HCT116 (cell line): ENCODE data around the gene KCNIP3. TPM values are rescaled to one million over a fixed set of nuclear protein-coding genes. Genes with fewer than 3 reads are reported as not detected.
"Not testable (repeated sequence)": the region's sequence is repeated elsewhere in the genome, so short reads cannot be mapped to it uniquely, and the experiment has no call there.

Source experiments
- ATAC-seq: fragments of 200-7000 bp; cut with Tn5 transposase; 2 replicates; pipeline ENCODE4 v1.9.1; 2020; ENCODE audit warnings: mild to moderate bottlenecking, moderate library complexity
- BruUV-seq: library from RNA; stranded (reverse); fragments of 400-500 nt; replicated peaks from 2 replicates; lab custom pipeline; 2021; lab: Mats Ljungman, UMichigan
- CTCF ChIA-PET: fragments of 300-600 bp; sonication (Branson Sonifier 250); formaldehyde crosslinking; loops from one replicate; lab custom pipeline; 2021; ENCODE audit warnings: antibody characterized with exemption; lab: Charles Lee
- POLR2A ChIA-PET: fragments of 300-600, 350-600 bp; sonication (Branson Sonifier 250); formaldehyde crosslinking; loops from one replicate; lab custom pipeline; 2021; ENCODE audit warnings: antibody characterized with exemption; lab: Charles Lee
- RAD21 ChIA-PET, 2 experiments: fragments of 300-600 bp; sonication (Branson Sonifier 250); formaldehyde crosslinking; loops; one replicate each; lab custom pipeline; 2023; ENCODE audit warnings: low total read pairs in 2 of 2; ENCODE audit not compliant: uncharacterized antibody in 2 of 2, unreplicated experiment in 2 of 2, low non-redundant PET in 1 of 2; lab: Charles Lee
- DNase-seq: peaks from one replicate; pipeline ENCODE4 v3.0.0-alpha.2; 2010; ENCODE audit warnings: low read depth, low spot score
- H2AFZ ChIP-seq: fragments of 200-600 bp; shearing (Covaris generic), sonication (generic); 2 replicates; pipeline ENCODE4 v1.6.1; 2017; ENCODE audit warnings: low read depth, mixed run types, mixed read lengths, antibody characterized with exemption, low read length; ENCODE audit not compliant: poor library complexity, severe bottlenecking
- H3K27ac ChIP-seq: 2 replicates; pipeline ENCODE4 v1.5.1; 2012; ENCODE audit warnings: low read depth, low read length
- H3K27me3 ChIP-seq: fragments of 200-600 bp; sonication (generic); 2 replicates; pipeline ENCODE4 v1.6.1; 2016; ENCODE audit warnings: mixed run types, low read length, mixed read lengths; ENCODE audit not compliant: insufficient read depth
- H3K36me3 ChIP-seq, 2 experiments: fragments of 200-500 bp in 1 of 2; fragments of 200-600 bp in 1 of 2; sonication (Bioruptor generic) in 1 of 2; sonication (generic) in 1 of 2; 2 replicates each; pipeline versions ENCODE4 v1.5.1 to v1.6.1; 2014 to 2016; ENCODE audit warnings: low read length in 2 of 2, inconsistent platforms in 1 of 2, mixed read lengths in 1 of 2, mixed run types in 1 of 2; ENCODE audit not compliant: insufficient read depth in 2 of 2, control insufficient read depth in 1 of 2
- H3K4me1 ChIP-seq, 2 experiments: fragments of 200-600 bp in 1 of 2; sonication (generic) in 1 of 2; 2 replicates each; pipeline versions ENCODE4 v1.5.1 to v1.6.1; 2012 to 2017; ENCODE audit warnings: low read length in 2 of 2, inconsistent platforms in 1 of 2, mild to moderate bottlenecking in 1 of 2, mixed read lengths in 1 of 2, mixed run types in 1 of 2, moderate library complexity in 1 of 2; ENCODE audit not compliant: insufficient read depth in 2 of 2, control insufficient read depth in 1 of 2
- H3K4me2 ChIP-seq: fragments of 200-600 bp; sonication (generic); 2 replicates; pipeline ENCODE4 v1.6.1; 2017; ENCODE audit warnings: mixed run types, low read length, mixed read lengths
- H3K4me3 ChIP-seq, 2 experiments: fragments of 200-600 bp in 1 of 2; sonication (generic) in 1 of 2; replicated peaks in 1 of 2; 2 replicates each; pipeline ENCODE4 v1.5.1; 2011 to 2016; ENCODE audit warnings: low read length in 2 of 2, control low read depth in 1 of 2, low read depth in 1 of 2, mild to moderate bottlenecking in 1 of 2, mixed read lengths in 1 of 2, mixed run types in 1 of 2
- H3K79me2 ChIP-seq: fragments of 200-600 bp; sonication (generic); 2 replicates; pipeline ENCODE4 v1.6.1; 2017; ENCODE audit warnings: mild to moderate bottlenecking, mixed run types, low read length, moderate library complexity, mixed read lengths; ENCODE audit not compliant: insufficient read depth
- H3K9ac ChIP-seq: fragments of 200-600 bp; sonication (generic); 2 replicates; pipeline ENCODE4 v1.6.1; 2016; ENCODE audit warnings: low read length, mixed read lengths
- H3K9me2 ChIP-seq: fragments of 200-600 bp; sonication (generic), shearing (Covaris generic); 2 replicates; pipeline ENCODE4 v1.6.1; 2017; ENCODE audit warnings: mixed run types, mild to moderate bottlenecking, moderate library complexity; ENCODE audit not compliant: insufficient read depth
- H3K9me3 ChIP-seq, 2 experiments: fragments of 200-500 bp in 1 of 2; fragments of 200-600 bp in 1 of 2; sonication (Bioruptor generic) in 1 of 2; sonication (generic) in 1 of 2; 2 replicates each; pipeline ENCODE4 v1.6.1; 2014 to 2017; ENCODE audit warnings: low read length in 2 of 2, mixed read lengths in 2 of 2, inconsistent platforms in 1 of 2, low read depth in 1 of 2, mild to moderate bottlenecking in 1 of 2, mixed run types in 1 of 2, moderate library complexity in 1 of 2; ENCODE audit not compliant: control insufficient read depth in 1 of 2, insufficient read depth in 1 of 2
- H4K20me1 ChIP-seq: fragments of 200-600 bp; sonication (generic), shearing (Covaris generic); 2 replicates; pipeline ENCODE4 v1.6.1; 2017; ENCODE audit warnings: mixed run types, mild to moderate bottlenecking, moderate library complexity; ENCODE audit not compliant: insufficient read depth
- RAD21 ChIP-seq: IDR thresholded peaks from 2 replicates; pipeline ENCODE4 v1.6.1; 2012; ENCODE audit warnings: low read depth, mild to moderate bottlenecking
- SIN3A ChIP-seq: IDR thresholded peaks from 2 replicates; pipeline ENCODE4 v1.6.1; 2012; ENCODE audit warnings: low read depth
- YY1 ChIP-seq: IDR thresholded peaks from 2 replicates; pipeline ENCODE4 v1.6.1; 2011; ENCODE audit warnings: low read length, low read depth, moderate library complexity, mild to moderate bottlenecking; ENCODE audit not compliant: insufficient replicate concordance; ENCODE audit errors: extremely low read depth
- ZNF274 ChIP-seq: fragments of 200-500 bp; sonication (Bioruptor generic); IDR thresholded peaks from 2 replicates; pipeline ENCODE4 v1.6.1; 2014; ENCODE audit warnings: mild to moderate bottlenecking, low read depth, low read length, inconsistent platforms
- intact Hi-C: fragments of 100-400 bp; cut with micrococcal nuclease; formaldehyde crosslinking; loops from 2 replicates; pipeline ENCODE4 v1.10.0; 2022
- total RNA-seq: library from RNA; stranded (reverse); gene quantifications from one replicate; pipeline ENCODE4 v1.2.1, GENCODE V29; 2021; ENCODE audit not compliant: unreplicated experiment
- TF ChIP-seq, protein P1 (sequence below): IDR thresholded peaks from 2 replicates; pipeline ENCODE4 v1.6.1; 2012
- TF ChIP-seq, protein P2 (sequence below), 3 experiments: fragments of 200-600 bp in 1 of 3; sonication (generic) in 1 of 3; IDR thresholded peaks in 2 of 3; conservative IDR thresholded peaks in 1 of 3; 2 replicates each; pipeline ENCODE4 v1.5.1; 2012 to 2017; ENCODE audit warnings: low read depth in 2 of 3, low read length in 2 of 3, antibody characterized with exemption in 1 of 3, borderline replicate concordance in 1 of 3, control low read depth in 1 of 3, mild to moderate bottlenecking in 1 of 3, mixed read lengths in 1 of 3, mixed run types in 1 of 3, moderate library complexity in 1 of 3; ENCODE audit not compliant: insufficient read depth in 1 of 3

The KCNIP3 gene
- total RNA-seq, 1 experiment from 2014 or later: 3.1 TPM

DNA sequence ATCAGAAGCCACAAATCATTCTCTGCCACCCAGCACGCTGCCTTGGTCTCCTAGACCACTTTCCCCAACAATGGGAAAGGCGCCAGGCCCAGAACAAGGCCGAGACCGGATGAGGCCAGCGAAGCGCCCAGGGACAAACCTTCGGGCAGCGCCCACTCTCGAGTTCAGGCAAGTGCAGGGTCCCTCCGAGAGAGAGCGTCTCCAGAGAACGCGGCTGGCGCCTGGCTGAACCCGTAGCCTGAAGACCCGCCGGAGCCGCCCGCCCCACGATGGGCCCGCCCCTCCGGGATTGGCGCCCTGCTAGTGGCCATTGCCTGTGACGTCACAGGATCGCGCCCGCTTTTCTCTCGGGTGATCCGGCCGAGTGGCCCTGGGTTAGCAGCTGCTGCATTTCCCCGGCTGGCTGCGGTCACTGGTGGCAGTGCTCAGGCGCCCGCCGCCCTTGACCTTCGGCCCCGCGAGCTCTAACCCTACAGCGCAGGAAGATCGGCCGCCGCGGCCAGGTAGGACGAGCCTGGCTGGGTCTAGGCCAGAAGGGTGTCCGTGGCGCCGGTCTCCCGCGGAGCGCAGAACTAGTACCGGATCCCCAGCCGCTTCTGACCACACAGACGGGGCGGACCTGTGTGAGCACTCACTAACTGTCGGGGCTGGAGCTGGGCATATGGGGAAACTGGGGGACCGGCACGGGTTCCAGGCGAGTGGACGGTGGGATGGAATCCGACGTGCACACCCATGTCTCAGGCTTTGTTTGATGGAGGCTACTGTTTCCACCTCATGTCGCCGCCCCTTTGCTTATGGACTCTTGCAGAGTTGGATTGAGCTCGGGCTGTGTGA is 105.4 kb downstream of the KCNIP3 start, which contains the start of gene FAHD2A (continued):
- TF ChIP-seq YY1 (peak; percentile 37), ZNF274 (no peak), RAD21 (no peak), SIN3A (peak; percentile 85; the same call in 1 of the 2 replicates)
- TF ChIP-seq, protein P1, sequence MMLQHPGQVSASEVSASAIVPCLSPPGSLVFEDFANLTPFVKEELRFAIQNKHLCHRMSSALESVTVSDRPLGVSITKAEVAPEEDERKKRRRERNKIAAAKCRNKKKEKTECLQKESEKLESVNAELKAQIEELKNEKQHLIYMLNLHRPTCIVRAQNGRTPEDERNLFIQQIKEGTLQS: no peak

DNA sequence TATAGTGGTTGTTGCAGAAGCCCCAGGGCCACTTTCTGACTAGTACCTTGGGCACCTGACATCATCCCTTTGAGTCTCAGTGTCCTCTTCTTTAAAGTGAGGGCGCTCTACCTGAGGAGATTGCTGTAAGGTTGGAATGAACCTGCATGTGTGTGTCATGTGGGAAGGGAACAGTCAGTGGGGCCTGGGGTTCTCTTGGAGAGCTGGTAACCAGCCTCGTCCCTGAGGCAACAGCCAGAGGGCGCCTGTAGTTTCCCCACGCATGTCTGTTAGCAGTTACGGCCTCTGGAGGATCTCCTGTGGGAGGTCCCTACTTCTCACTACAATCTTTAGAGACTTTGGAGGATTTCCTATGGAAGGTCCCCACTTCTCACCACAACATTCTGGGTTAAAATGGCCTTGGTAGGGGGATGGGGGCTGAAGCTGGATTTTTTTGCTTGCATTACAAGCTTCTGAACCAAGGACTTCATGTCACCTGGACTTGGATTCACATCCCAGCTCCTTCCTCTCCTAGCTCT is 106.1 kb downstream of the KCNIP3 start:
- ChIA-PET RAD21 (interaction anchor here in 1 of 2 experiments (1.3 kb wide), 1 partner anchor 172 kb away, joined by 3 read pairs; no protein-coding TSS in a partner anchor), POLR2A (interaction anchor here (1.7 kb wide), 2 partner anchors 14 to 16 kb away, joined by 4 to 5 read pairs; no protein-coding TSS in a partner anchor), CTCF (interaction anchor here (0.8 to 4.3 kb wide), 4 partner anchors 10 to 172 kb away, joined by 3 to 29 read pairs (median 8); no protein-coding TSS in a partner anchor)
- Histone ChIP-seq H3K79me2 (peaks cover 34% of the 10 kb centered on the region), H3K27ac (peak overlapping the region; percentile 75), H3K4me1 (peaks cover 8 to 12% of the 10 kb centered on the region in 2 experiments), H3K4me2 (peak overlapping the region; percentile 93), H3K4me3 (peak overlapping the region; percentile 97 to 100), H3K9ac (peak overlapping the region; percentile 96)
- intact Hi-C loops, H3K9me2 ChIP-seq, BruUV-seq, H3K27me3 ChIP-seq, DNase-seq, H4K20me1 ChIP-seq, H3K9me3 ChIP-seq, H2AFZ ChIP-seq, H3K36me3 ChIP-seq: not testable (repeated sequence)
- TF ChIP-seq, protein P2, sequence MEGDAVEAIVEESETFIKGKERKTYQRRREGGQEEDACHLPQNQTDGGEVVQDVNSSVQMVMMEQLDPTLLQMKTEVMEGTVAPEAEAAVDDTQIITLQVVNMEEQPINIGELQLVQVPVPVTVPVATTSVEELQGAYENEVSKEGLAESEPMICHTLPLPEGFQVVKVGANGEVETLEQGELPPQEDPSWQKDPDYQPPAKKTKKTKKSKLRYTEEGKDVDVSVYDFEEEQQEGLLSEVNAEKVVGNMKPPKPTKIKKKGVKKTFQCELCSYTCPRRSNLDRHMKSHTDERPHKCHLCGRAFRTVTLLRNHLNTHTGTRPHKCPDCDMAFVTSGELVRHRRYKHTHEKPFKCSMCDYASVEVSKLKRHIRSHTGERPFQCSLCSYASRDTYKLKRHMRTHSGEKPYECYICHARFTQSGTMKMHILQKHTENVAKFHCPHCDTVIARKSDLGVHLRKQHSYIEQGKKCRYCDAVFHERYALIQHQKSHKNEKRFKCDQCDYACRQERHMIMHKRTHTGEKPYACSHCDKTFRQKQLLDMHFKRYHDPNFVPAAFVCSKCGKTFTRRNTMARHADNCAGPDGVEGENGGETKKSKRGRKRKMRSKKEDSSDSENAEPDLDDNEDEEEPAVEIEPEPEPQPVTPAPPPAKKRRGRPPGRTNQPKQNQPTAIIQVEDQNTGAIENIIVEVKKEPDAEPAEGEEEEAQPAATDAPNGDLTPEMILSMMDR (IDR thresholded peaks at IDR 0.05 in 2 of 3, conservative IDR thresholded peaks at IDR 0.05 in 1 of 3; ENCODE audit: borderline replicate concordance in 1 of 3, insufficient read depth in 1 of 3, low read depth in 2 of 3, low read length in 2 of 3): peak; percentile 43 to 53 (median 46); a peak in 5 of 6 replicates
- peak; percentile 17; the same call in 1 of the 2 replicates for TF ChIP-seq RAD21
- ATAC-seq: peak; percentile 75

DNA sequence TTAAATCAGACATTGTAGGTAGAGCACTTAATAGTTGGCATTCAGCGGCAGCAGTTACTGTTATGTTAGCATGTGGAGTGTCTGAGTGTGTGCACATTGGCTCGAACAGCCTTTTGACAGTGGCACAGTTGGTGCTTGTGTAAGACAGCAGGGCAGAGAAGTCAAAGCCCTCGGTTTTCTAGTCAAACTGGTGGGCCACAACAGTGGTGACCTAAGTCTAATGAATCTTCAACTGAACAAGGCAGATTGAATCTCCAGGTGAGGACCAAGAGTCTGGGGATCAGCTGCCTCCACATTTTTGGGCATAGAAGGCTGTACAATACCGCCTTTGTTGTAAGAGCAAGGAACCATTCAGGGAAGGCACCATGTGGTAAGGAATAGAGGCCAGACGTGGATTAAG is 106.7 kb downstream of the KCNIP3 start:
- H3K36me3 ChIP-seq, intact Hi-C loops, H2AFZ ChIP-seq, H3K27me3 ChIP-seq, DNase-seq, RAD21 ChIA-PET, H3K9me3 ChIP-seq, H3K9me2 ChIP-seq, ATAC-seq, H4K20me1 ChIP-seq: not testable (repeated sequence)
- Histone ChIP-seq H3K4me3 (peak overlapping the region; percentile 97 to 100), H3K79me2 (peaks cover 34% of the 10 kb centered on the region), H3K4me2 (peak overlapping the region; percentile 93), H3K27ac (peak overlapping the region; percentile 75; the same call in 1 of the 2 replicates), H3K4me1 (peaks cover 8 to 12% of the 10 kb centered on the region in 2 experiments), H3K9ac (peak overlapping the region; percentile 96)
- ChIA-PET POLR2A (interaction anchor here (1.7 kb wide), 2 partner anchors 15 to 16 kb away, joined by 4 to 5 read pairs; no protein-coding TSS in a partner anchor), CTCF (interaction anchor here (1.9 to 4.3 kb wide), 3 partner anchors 15 to 172 kb away, joined by 8 to 29 read pairs (median 8); no protein-coding TSS in a partner anchor)
- BruUV-seq: TSS peak; percentile 64
